SKM-1 (cell line): ENCODE data around the gene MACROD2.

Source experiments
- DNase-seq: peaks from one replicate; lab custom pipeline; 2025; ENCODE audit not compliant: unreplicated experiment; lab: John Stamatoyannopoulos, UW

Gene MACROD2

DNA sequence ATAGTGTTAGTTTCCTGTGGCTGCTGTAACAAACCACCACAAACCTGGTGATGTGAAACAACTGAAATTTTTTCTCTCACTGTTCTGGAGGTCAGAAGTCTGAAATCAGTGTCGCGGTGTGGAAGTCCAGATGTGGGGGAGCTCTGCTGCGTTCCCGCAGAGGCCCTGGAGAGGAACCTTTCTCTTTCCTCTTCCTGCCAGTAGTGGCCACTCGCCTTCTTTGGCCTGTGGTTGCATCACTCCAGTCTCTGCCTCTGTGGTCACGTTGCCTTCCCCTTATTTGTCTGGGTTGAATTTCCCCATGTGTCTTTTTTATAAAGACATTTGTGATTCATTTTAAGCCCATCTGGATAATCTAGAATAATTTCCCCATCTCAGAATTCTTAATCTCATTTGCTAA lies 637.6 kb downstream of the MACROD2 start:
- peak; percentile 15 for DNase-seq

GRCh38 chr20:14633507-14633906 lies 638.2 kb downstream of the MACROD2 start:
- DNase-seq, result no peak

DNA sequence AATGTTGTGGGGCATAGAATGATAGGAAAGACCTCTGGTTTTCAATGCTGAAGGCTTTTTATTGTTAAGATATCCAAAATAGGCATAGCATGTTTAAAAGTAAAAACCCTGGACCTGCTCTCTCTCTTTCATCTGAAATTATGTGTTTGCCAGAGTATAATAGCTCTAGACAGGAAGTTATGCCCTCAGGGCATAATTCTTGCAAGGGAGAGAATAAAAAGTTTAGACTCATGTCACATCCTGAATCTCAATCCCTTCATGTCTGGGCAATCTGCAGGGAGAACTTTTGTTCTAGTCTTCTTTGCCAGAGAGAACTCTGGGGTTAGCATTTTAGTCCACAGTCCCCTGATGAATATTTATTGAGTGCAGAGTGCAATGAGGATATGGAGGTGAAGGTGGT lies 639.3 kb downstream of the MACROD2 start:
- DNase-seq, result no peak

- DNase-seq, result no peak
Observed at GRCh38 chr20:14637441-14637840, 642.1 kb downstream of the MACROD2 start.

GRCh38 chr20:14643146-14643545 lies 647.8 kb downstream of the MACROD2 start:
- no peak for DNase-seq

DNA sequence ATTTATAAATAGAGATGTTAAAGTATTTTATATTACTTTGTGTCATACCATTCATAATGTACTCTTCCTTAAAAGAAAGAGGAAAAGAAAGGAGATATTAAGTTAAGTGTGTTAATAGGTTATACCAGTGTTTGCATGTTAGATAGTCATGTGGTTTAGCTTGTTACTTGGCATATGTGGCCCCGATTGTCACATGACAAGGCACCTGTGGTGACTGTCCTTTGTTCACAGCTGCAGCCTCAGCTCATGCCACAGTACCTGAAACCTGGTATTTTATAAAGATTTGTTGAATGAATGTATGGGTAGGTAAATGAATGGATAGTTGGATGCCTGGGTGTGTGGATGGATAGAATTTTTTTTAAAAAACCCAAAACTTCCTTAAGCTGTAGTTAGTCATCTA lies 648.2 kb downstream of the MACROD2 start:
- no peak for DNase-seq

GRCh38 chr20:14644306-14645097 lies 649.2 kb downstream of the MACROD2 start:
- DNase-seq, result no peak

GRCh38 chr20:14647016-14647415 lies 651.7 kb downstream of the MACROD2 start:
- no peak for DNase-seq

DNA sequence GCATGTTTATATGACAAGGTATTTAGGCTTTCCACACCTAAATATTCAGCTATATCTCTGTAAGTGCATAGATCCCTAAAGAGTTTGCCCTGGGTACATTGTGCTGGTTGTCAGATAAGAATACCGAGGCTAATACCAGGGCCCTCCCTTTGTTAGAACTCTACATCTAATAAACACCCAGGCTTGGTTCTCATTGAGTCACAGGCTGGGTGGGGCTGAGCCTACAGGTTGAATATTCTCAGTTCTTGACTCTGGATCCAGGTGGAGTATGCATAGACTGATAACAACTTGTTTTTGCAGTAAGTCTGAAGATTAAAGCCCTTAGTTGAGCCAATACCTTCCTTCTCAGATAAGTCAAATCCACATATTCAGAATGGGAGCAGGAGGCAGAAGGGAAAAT lies 654.3 kb downstream of the MACROD2 start:
- DNase-seq, result no peak

- DNase-seq, result no peak
Observed at GRCh38 chr20:14657266-14658005, 662.1 kb downstream of the MACROD2 start.

GRCh38 chr20:14664101-14664500 lies 668.8 kb downstream of the MACROD2 start:
- DNase-seq, result no peak

GRCh38 chr20:14666696-14667095 lies 671.4 kb downstream of the MACROD2 start:
- DNase-seq, result no peak

- DNase-seq, result no peak
Observed at GRCh38 chr20:14667226-14667625, 671.9 kb downstream of the MACROD2 start.

GRCh38 chr20:14672066-14672465 lies 676.8 kb downstream of the MACROD2 start:
- no peak for DNase-seq

DNA sequence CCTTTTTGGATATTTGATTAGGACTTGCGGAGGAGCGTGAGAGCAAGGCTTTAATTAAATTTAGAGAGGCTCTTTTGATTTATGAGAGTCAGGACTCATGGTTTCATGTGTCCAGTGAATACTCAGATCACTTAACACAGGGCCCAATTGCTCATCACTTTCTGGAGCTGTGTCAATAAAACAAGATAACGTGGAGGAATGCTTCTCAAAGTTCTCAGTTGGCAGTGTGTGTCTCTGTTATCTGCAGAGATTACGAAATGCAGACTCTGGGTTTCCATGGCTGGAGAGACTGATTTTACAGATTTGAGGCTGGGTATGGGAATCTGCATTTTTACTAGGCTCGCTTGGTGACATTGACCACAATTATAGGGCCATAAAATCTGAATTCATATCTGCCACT lies 677.8 kb downstream of the MACROD2 start:
- DNase-seq, result no peak

- no peak for DNase-seq
Observed at GRCh38 chr20:14677455-14677854, 682.1 kb downstream of the MACROD2 start.

- no peak for DNase-seq
Observed at GRCh38 chr20:14685183-14685582, 689.9 kb downstream of the MACROD2 start.

- no peak for DNase-seq
Observed at GRCh38 chr20:14687313-14687712, 692.0 kb downstream of the MACROD2 start.

DNA sequence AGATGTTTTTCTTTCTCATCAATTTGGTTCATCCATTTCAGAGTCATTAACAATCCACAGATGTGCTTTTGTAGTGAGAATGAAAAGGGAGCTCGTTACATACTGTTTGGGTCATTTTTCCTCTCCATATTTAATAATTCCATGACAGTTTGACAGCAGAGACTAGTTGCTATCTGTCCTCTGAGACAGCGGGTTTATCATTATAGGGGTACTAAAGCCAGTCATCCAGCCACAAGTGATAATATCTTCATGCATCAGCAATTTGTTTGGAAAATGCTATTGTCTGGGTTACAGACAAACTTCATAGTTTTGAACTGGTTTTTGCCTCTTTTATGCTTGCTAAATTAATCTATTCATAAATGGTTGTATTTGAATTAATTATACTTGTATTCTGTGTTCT lies 692.7 kb downstream of the MACROD2 start:
- DNase-seq, result no peak

DNA sequence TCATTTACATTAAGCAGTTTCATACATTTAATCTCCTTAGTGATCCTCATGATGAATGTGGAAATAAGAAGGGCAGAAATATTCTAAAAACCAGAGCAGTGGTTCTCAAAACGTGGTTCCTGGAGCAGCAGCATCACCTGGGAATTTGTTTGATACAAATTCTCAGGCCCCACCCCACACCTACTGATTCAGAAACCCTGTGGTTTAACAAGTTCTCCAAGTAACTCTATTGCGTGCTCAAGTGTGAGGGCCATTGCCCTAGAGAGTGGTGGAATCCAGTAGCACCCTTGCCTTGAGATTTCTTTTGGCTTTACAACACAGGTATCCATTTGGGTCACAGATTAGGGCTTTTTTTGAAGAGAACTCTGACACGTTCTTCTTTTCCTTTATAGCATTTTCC lies 696.7 kb downstream of the MACROD2 start:
- no peak for DNase-seq

DNA sequence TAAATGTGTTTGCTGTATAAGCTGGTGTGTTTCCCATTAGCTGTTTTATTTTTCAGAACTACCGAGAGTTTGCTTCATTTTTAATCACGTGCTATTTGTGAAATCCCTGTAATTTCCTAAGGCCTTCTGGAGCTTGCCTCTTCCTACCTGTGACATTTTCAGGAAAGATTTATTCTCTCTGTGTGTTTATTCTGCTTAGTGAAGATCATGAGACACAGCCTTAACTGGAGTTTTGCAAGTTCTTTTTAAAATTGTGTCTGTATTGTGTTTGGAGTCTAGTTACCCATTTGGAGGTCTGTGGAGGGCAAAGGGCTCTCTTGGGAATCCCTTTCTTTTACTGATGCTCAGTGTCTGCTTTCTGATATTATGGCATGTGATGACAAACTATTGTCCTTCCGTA lies 701.2 kb downstream of the MACROD2 start:
- no peak for DNase-seq

GRCh38 chr20:14696937-14697336 lies 701.6 kb downstream of the MACROD2 start:
- DNase-seq, result no peak

- DNase-seq, result no peak
Observed at GRCh38 chr20:14698125-14698524, 702.8 kb downstream of the MACROD2 start.
